ENCODE measurements around the gene SLC39A9. TPM values are rescaled to one million over a fixed set of nuclear protein-coding genes. Genes with fewer than 3 reads are reported as not detected.

The SLC39A9 gene
- polyA plus RNA-seq, 1 experiment: 70.3 TPM

GRCh38 chr14:69400154-69400553 is 1.7 kb downstream of the SLC39A9 start:
- TF ChIP-seq CTCF (IDR thresholded peaks at IDR 0.05; ENCODE audit: insufficient read depth, low read depth, low read length): no peak
- CTCF ChIA-PET: no interaction called here
- Histone ChIP-seq H3K27me3 (ENCODE audit: control insufficient read depth, insufficient read depth, low read length) (no peaks in the 10 kb centered on the region), H3K4me3 (ENCODE audit: low read depth, low read length) (peak overlapping the region; percentile 99), H3K36me3 (ENCODE audit: control insufficient read depth, insufficient read depth, low read length) (peaks cover 2% of the 10 kb centered on the region)
- no peak for DNase-seq (ENCODE audit: low read depth)
- POLR2A ChIA-PET: no interaction called here

DNA sequence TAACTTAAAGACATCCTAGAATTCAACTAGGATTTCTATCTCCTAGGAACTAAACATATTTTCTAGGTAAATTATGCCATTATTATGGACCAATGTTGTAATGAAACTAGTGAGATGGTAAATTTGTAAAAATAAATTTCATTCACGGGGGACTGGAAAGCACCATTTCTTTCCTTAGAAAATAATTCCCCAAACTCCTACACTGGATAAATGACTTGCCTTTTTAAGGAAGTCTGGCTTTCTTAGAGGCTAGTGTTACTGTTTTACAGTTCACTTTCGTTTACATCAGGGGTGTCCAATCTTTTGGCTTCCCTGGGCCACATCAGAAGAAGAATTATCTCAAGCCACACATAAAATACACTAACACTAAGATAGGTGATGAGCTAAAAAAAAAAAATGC is 3.3 kb downstream of the SLC39A9 start:
- Histone ChIP-seq H3K36me3 (ENCODE audit: control insufficient read depth, insufficient read depth, low read length) (no peaks in the 10 kb centered on the region), H3K4me3 (ENCODE audit: low read depth, low read length) (no peak overlapping the region), H3K27me3 (ENCODE audit: control insufficient read depth, insufficient read depth, low read length) (no peaks in the 10 kb centered on the region)
- CTCF ChIA-PET: no interaction called here
- DNase-seq (ENCODE audit: low read depth): no peak
- POLR2A ChIA-PET: interaction anchor here (0.7 kb wide), 1 partner anchor 14 kb away, joined by 3 read pairs; no protein-coding TSS in a partner anchor
- no peak for TF ChIP-seq CTCF (IDR thresholded peaks at IDR 0.05; ENCODE audit: insufficient read depth, low read depth, low read length)

- Histone ChIP-seq H3K4me3 (ENCODE audit: low read depth, low read length) (no peak overlapping the region), H3K27me3 (ENCODE audit: control insufficient read depth, insufficient read depth, low read length) (no peaks in the 10 kb centered on the region), H3K36me3 (ENCODE audit: control insufficient read depth, insufficient read depth, low read length) (no peaks in the 10 kb centered on the region)
- ChIA-PET CTCF (interaction anchor here (0.9 kb wide), 1 partner anchor 20 kb away, joined by 3 read pairs; no protein-coding TSS in a partner anchor), POLR2A (no interaction called here)
- TF ChIP-seq CTCF (IDR thresholded peaks at IDR 0.05; ENCODE audit: insufficient read depth, low read depth, low read length): no peak
- no peak for DNase-seq (ENCODE audit: low read depth)
These were observed 6.0 kb downstream of the SLC39A9 start for GRCh38 chr14:69404478-69404877.

- Histone ChIP-seq H3K27me3 (ENCODE audit: control insufficient read depth, insufficient read depth, low read length) (no peaks in the 10 kb centered on the region), H3K36me3 (ENCODE audit: control insufficient read depth, insufficient read depth, low read length) (no peaks in the 10 kb centered on the region), H3K4me3 (ENCODE audit: low read depth, low read length) (no peak overlapping the region)
- ChIA-PET CTCF (interaction anchor here (0.9 to 1.2 kb wide), 2 partner anchors 18 to 20 kb away, joined by 3 read pairs; no protein-coding TSS in a partner anchor), POLR2A (no interaction called here)
- DNase-seq (ENCODE audit: low read depth): no peak
- TF ChIP-seq CTCF (IDR thresholded peaks at IDR 0.05; ENCODE audit: insufficient read depth, low read depth, low read length): no peak
These were observed 6.4 kb downstream of the SLC39A9 start for GRCh38 chr14:69404883-69405282.

DNA sequence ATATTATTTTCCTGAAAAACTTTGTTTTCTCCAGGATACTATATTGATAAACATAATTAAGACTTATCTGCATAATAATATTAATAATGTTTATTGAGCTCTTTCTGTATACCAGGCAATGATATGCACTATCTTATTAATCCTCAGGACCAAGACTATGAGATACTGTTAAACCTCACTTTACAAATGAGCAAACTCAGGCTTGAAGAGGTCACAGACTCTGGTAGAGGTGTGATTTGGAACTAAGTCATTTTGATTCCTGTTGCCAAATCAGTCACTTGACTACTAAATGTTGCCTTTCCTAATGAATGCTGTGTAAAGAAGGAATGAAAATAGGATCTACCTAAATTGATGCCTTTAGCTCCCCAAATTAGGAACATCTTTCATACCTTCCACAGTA is 7.3 kb downstream of the SLC39A9 start:
- no peak for DNase-seq (ENCODE audit: low read depth)
- CTCF ChIA-PET: interaction anchor here (1.2 kb wide), 1 partner anchor 17 kb away, joined by 3 read pairs; no protein-coding TSS in a partner anchor
- TF ChIP-seq CTCF (IDR thresholded peaks at IDR 0.05; ENCODE audit: insufficient read depth, low read depth, low read length): no peak
- H3K36me3 ChIP-seq (ENCODE audit: control insufficient read depth, insufficient read depth, low read length): no peaks in the 10 kb centered on the region
- no peaks in the 10 kb centered on the region for H3K27me3 ChIP-seq (ENCODE audit: control insufficient read depth, insufficient read depth, low read length)
- POLR2A ChIA-PET: no interaction called here
- H3K4me3 ChIP-seq (ENCODE audit: low read depth, low read length): no peak overlapping the region

Measured in BJ (cell line).